ENCODE results near the gene HEG1.

GRCh38 chr3:124981472-124981871, 74.3 kb downstream of the HEG1 start:
- TF ChIP-seq CTCF (IDR thresholded peaks at IDR 0.05 in 4 of 5, conservative IDR thresholded peaks at IDR 0.05 in 1 of 5) (no peak), POLR2A (IDR thresholded peaks at IDR 0.05) (no peak)

All from gastrocnemius medialis (tissue), 4 donors.